OCI-LY7 (cell line): ENCODE measurements around the gene FOXC2. TPM values are rescaled to one million over a fixed set of nuclear protein-coding genes. Genes with fewer than 3 reads are reported as not detected.

Experiments used
- BruUV-seq: library from RNA; stranded (reverse); fragments of 400-500 nt; replicated peaks from 2 replicates; lab custom pipeline; 2021; lab: Mats Ljungman, UMichigan
- CTCF ChIA-PET: fragments of 300-600 bp; sonication (Branson Sonifier 250); formaldehyde crosslinking; loops from one replicate; lab custom pipeline; 2022; ENCODE audit warnings: antibody characterized with exemption; ENCODE audit not compliant: unreplicated experiment; lab: Charles Lee
- POLR2A ChIA-PET: fragments of 300-600 bp; sonication (Branson Sonifier 250); formaldehyde crosslinking; loops from one replicate; lab custom pipeline; 2022; ENCODE audit warnings: antibody characterized with exemption; lab: Charles Lee
- DNase-seq: peaks from one replicate; pipeline ENCODE4 v3.0.0-alpha.2; 2015; ENCODE audit warnings: low spot score
- H2AFZ ChIP-seq: fragments of 200-600 bp; sonication (generic), shearing (Covaris generic); 2 replicates; pipeline ENCODE4 v1.6.1; 2014; ENCODE audit warnings: mild to moderate bottlenecking, antibody characterized with exemption, low read length, moderate library complexity
- H3K27ac ChIP-seq: fragments of 200-600 bp; sonication (generic); 2 replicates; pipeline ENCODE4 v1.5.1; 2014; ENCODE audit warnings: mixed run types, low read depth, mild to moderate bottlenecking, moderate library complexity, low read length, inconsistent platforms; ENCODE audit not compliant: poor library complexity, severe bottlenecking
- H3K36me3 ChIP-seq: fragments of 200-600 bp; sonication (generic); 2 replicates; pipeline ENCODE4 v1.6.1; 2014; ENCODE audit warnings: mild to moderate bottlenecking, antibody characterized with exemption, low read length, moderate library complexity, mixed read lengths; ENCODE audit not compliant: insufficient read depth
- H3K4me1 ChIP-seq: fragments of 200-600 bp; sonication (generic); 2 replicates; pipeline ENCODE4 v1.5.1; 2014; ENCODE audit warnings: mild to moderate bottlenecking, low read length; ENCODE audit not compliant: insufficient read depth, poor library complexity, severe bottlenecking
- H3K4me2 ChIP-seq: fragments of 200-600 bp; sonication (generic); 2 replicates; pipeline ENCODE4 v1.6.1; 2014; ENCODE audit warnings: mild to moderate bottlenecking, low read length
- H3K4me3 ChIP-seq: fragments of 200-600 bp; sonication (generic); 2 replicates; pipeline ENCODE4 v1.5.1; 2014; ENCODE audit warnings: mild to moderate bottlenecking, low read depth, low read length; ENCODE audit not compliant: poor library complexity, severe bottlenecking
- H3K79me2 ChIP-seq: fragments of 200-600 bp; sonication (generic); 2 replicates; pipeline ENCODE4 v1.6.1; 2016; ENCODE audit warnings: low read depth, mild to moderate bottlenecking, low read length, moderate library complexity, mixed read lengths; ENCODE audit not compliant: insufficient read depth
- H3K9me2 ChIP-seq: fragments of 200-600 bp; sonication (generic); 2 replicates; pipeline ENCODE4 v1.6.1; 2016; ENCODE audit warnings: mild to moderate bottlenecking, low read length, mixed read lengths; ENCODE audit not compliant: insufficient read depth
- H3K9me3 ChIP-seq: fragments of 200-600 bp; sonication (generic); 2 replicates; pipeline ENCODE4 v1.6.1; 2014; ENCODE audit warnings: mild to moderate bottlenecking, mixed run types, low read length, mixed read lengths
- H4K20me1 ChIP-seq: fragments of 200-600 bp; sonication (generic); 2 replicates; pipeline ENCODE4 v1.6.1; 2014; ENCODE audit warnings: mild to moderate bottlenecking, antibody characterized with exemption, low read length, moderate library complexity, mixed read lengths; ENCODE audit not compliant: insufficient read depth
- CTCF ChIP-seq: fragments of 200-600 bp; sonication (generic); conservative IDR thresholded peaks from 2 replicates; pipeline ENCODE4 v1.5.1; 2014; ENCODE audit warnings: mild to moderate bottlenecking, antibody characterized with exemption, low read length, moderate library complexity, mixed read lengths
- EZH2phosphoT487 ChIP-seq: fragments of 200-600 bp; sonication (generic); IDR thresholded peaks from 2 replicates; pipeline ENCODE4 v1.6.1; 2018; ENCODE audit warnings: low read depth, borderline replicate concordance, mild to moderate bottlenecking, mixed run types, antibody characterized with exemption, low read length, moderate library complexity, mixed read lengths
- intact Hi-C: fragments of 100-400 bp; cut with micrococcal nuclease; formaldehyde crosslinking; loops from one replicate; pipeline ENCODE4 v1.10.0; 2022; ENCODE audit not compliant: unreplicated experiment
- total RNA-seq, 2 experiments: library from RNA; depleted of rRNA in 1 of 2; stranded (reverse); fragments of >200 nt in 1 of 2; shearing (Covaris generic) in 1 of 2; gene quantifications; 2 replicates each; pipeline ENCODE4 v1.2.3, GENCODE V29; 2014 to 2022

FOXC2 gene
- total RNA-seq, 2 experiments from 2014 or later, result not detected

DNA sequence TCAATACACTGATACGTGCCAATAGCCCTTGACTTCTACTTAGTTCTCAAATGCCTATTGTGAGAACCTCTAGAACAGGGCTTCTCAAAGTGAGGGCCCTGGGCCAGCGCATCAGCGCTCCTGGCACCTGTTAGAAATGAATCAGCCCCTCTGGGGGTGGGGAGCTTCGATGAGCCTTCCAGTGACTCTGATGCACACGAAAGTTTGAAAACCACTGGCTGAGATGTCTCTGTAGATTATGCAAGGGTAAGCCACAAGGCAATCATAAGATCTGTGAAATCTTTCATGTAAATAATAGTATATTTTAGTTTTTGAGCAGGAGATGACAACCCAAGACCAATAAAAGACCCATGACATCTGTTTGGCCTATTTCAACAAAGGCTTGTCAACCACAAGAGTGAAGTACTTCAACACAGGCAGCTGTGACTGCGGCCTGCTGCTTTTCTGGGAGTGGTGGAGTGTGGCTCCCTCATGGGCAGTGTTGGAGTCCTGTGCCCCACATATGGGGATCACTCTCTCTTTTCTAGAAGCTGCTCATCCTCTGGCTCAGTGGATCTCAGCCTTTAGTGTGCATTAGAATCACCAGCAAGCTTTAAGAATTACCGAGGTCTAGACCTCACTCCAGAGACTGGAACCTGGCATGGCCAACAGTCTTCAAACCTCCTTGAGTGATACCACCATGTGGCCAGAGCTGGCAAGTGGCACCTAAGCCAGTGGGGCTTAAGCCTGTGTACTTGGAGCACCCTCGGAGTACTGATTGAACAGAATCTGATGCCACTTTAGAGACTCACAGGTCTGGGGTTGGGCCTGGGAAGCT lies 17.3 kb upstream of the FOXC2 start:
- H3K27ac ChIP-seq, result no peak overlapping the region
- intact Hi-C loops, result no loop called here

DNA sequence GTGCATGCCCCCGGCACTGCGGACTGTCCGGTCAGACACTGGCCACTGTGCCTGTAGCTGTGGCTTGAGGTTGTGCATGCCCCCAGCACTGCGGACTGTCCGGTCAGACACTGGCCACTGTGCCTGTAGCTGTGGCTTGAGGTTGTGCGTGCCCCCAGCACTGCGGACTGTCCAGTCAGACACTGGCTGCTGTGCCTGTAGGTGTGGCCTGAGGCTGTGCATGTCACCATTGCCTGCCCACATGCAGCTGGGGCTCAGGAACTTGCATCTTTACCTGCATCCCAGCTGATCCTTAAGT lies 16.8 kb upstream of the FOXC2 start:
- Histone ChIP-seq H3K36me3 (peaks cover 9% of the 10 kb centered on the region; the same call in 1 of the 2 replicates), H3K9me2 (no peaks in the 10 kb centered on the region), H3K4me1 (peaks cover 3% of the 10 kb centered on the region), H3K27ac (no peak overlapping the region), H4K20me1 (no peaks in the 10 kb centered on the region), H3K9me3 (no peaks in the 10 kb centered on the region), H3K4me3 (no peak overlapping the region), H3K79me2 (peaks cover 7% of the 10 kb centered on the region; the same call in 1 of the 2 replicates), H3K4me2 (no peak overlapping the region), H2AFZ (no peak overlapping the region)
- intact Hi-C loops, result no loop called here
- no TSS peak for BruUV-seq
- ChIA-PET CTCF (no interaction called here), POLR2A (no interaction called here)
- no peak for DNase-seq
- TF ChIP-seq EZH2phosphoT487, result no peak
- TF ChIP-seq CTCF, result no peak

More for the DNA sequence above, 17.3 kb upstream of the FOXC2 start:
- no peak overlapping the region for H3K4me3 ChIP-seq
- no peak overlapping the region for H2AFZ ChIP-seq
- H3K4me2 ChIP-seq, result no peak overlapping the region
- DNase-seq, result no peak
- H3K36me3 ChIP-seq, result peaks cover 9% of the 10 kb centered on the region; the same call in 1 of the 2 replicates
- ChIA-PET CTCF (no interaction called here), POLR2A (no interaction called here)
- no peaks in the 10 kb centered on the region for H3K9me3 ChIP-seq
- peaks cover 3% of the 10 kb centered on the region for H3K4me1 ChIP-seq
- no peaks in the 10 kb centered on the region for H4K20me1 ChIP-seq
- no peaks in the 10 kb centered on the region for H3K9me2 ChIP-seq
- no TSS peak for BruUV-seq
- H3K79me2 ChIP-seq, result peaks cover 2% of the 10 kb centered on the region; the same call in 1 of the 2 replicates
- TF ChIP-seq CTCF (no peak), EZH2phosphoT487 (no peak)

- DNase-seq, result no peak
- no peaks in the 10 kb centered on the region for H3K9me3 ChIP-seq
- CTCF ChIA-PET, result no interaction called here
- no peak for TF ChIP-seq CTCF
- TF ChIP-seq EZH2phosphoT487, result no peak
- intact Hi-C loops, result no loop called here
- H4K20me1 ChIP-seq, result no peaks in the 10 kb centered on the region
- H3K9me2 ChIP-seq, result no peaks in the 10 kb centered on the region
- H3K4me1 ChIP-seq, result peaks cover 3% of the 10 kb centered on the region
- no peak overlapping the region for H3K4me2 ChIP-seq
- peaks cover 9% of the 10 kb centered on the region; the same call in 1 of the 2 replicates for H3K36me3 ChIP-seq
- H3K27ac ChIP-seq, result no peak overlapping the region
- H2AFZ ChIP-seq, result no peak overlapping the region
- peaks cover 7% of the 10 kb centered on the region; the same call in 1 of the 2 replicates for H3K79me2 ChIP-seq
- no peak overlapping the region for H3K4me3 ChIP-seq
- POLR2A ChIA-PET, result no interaction called here
- no TSS peak for BruUV-seq
Measured at GRCh38 chr16:86550281-86550680, 16.3 kb upstream of the FOXC2 start.
